IPS-18a (cell line): ENCODE results near the gene TM4SF18.
"Not testable (repeated sequence)": the region's sequence is repeated elsewhere in the genome, so short reads cannot be mapped to it uniquely, and the experiment has no call there.

Experiments used
- H3K27ac ChIP-seq: one replicate; pipeline ENCODE4 v1.5.1; 2013; ENCODE audit warnings: low read length
- H3K27me3 ChIP-seq: one replicate; pipeline ENCODE4 v1.6.1; 2013; ENCODE audit warnings: mild to moderate bottlenecking, low read length; ENCODE audit not compliant: control insufficient read depth, insufficient read depth
- H3K36me3 ChIP-seq: one replicate; pipeline ENCODE4 v1.6.1; 2013; ENCODE audit warnings: low read depth, low read length; ENCODE audit not compliant: control insufficient read depth
- H3K4me1 ChIP-seq: one replicate; pipeline ENCODE4 v1.6.1; 2013; ENCODE audit warnings: low read depth, low read length; ENCODE audit not compliant: control insufficient read depth
- H3K4me3 ChIP-seq: one replicate; pipeline ENCODE4 v1.5.1; 2013; ENCODE audit warnings: low read length
- H3K9ac ChIP-seq: one replicate; pipeline ENCODE4 v1.6.1; 2013; ENCODE audit warnings: mild to moderate bottlenecking, low read length, moderate library complexity
- H3K9me3 ChIP-seq: one replicate; pipeline ENCODE4 v1.6.1; 2013; ENCODE audit warnings: low read depth, low read length; ENCODE audit not compliant: control insufficient read depth

The TM4SF18 gene

GRCh38 chr3:149333176-149333859 is at the start of gene TM4SF18:
Gene TM4SF18 (minus strand): TSS chr3:149333636. CDS start chr3:149333382, 254 bp downstream.
- peak within 1 kb of the TSS; percentile 19 for H3K9ac ChIP-seq
- H3K27ac ChIP-seq: no peak within 1 kb of the TSS
- H3K9me3 ChIP-seq: no peaks in the 10 kb centered on the region
- no peaks in the 10 kb centered on the region for H3K27me3 ChIP-seq
- H3K4me1 ChIP-seq: peaks cover 16% of the 10 kb centered on the region
- no peaks in the 10 kb centered on the region for H3K36me3 ChIP-seq
- H3K4me3 ChIP-seq: peak within 1 kb of the TSS; percentile 33

- H3K36me3 ChIP-seq: no peaks in the 10 kb centered on the region
- H3K9me3 ChIP-seq: no peaks in the 10 kb centered on the region
- no peaks in the 10 kb centered on the region for H3K4me1 ChIP-seq
- no peaks in the 10 kb centered on the region for H3K27me3 ChIP-seq
- H3K27ac ChIP-seq: no peak overlapping the region
- H3K4me3 ChIP-seq: no peak overlapping the region
- no peak overlapping the region for H3K9ac ChIP-seq
Observed at GRCh38 chr3:149382518-149382917, 49.1 kb upstream of the TM4SF18 start.

- Histone ChIP-seq H3K27me3 (no peaks in the 10 kb centered on the region), H3K4me1 (no peaks in the 10 kb centered on the region), H3K4me3 (no peak overlapping the region), H3K9ac (no peak overlapping the region), H3K9me3 (no peaks in the 10 kb centered on the region), H3K36me3 (no peaks in the 10 kb centered on the region), H3K27ac (no peak overlapping the region)
Observed at GRCh38 chr3:149382101-149382467, 48.6 kb upstream of the TM4SF18 start.

- H3K27me3 ChIP-seq: no peaks in the 10 kb centered on the region
- H3K4me3 ChIP-seq: no peak overlapping the region
- H3K9ac ChIP-seq: no peak overlapping the region
- no peaks in the 10 kb centered on the region for H3K4me1 ChIP-seq
- no peaks in the 10 kb centered on the region for H3K36me3 ChIP-seq
- H3K9me3 ChIP-seq: no peaks in the 10 kb centered on the region
- H3K27ac ChIP-seq: no peak overlapping the region
Observed at GRCh38 chr3:149381173-149382100, 48.0 kb upstream of the TM4SF18 start.

- H3K9me3 ChIP-seq, H3K36me3 ChIP-seq, H3K4me1 ChIP-seq, H3K9ac ChIP-seq, H3K27me3 ChIP-seq, H3K27ac ChIP-seq, H3K4me3 ChIP-seq: not testable (repeated sequence)
Observed at GRCh38 chr3:149380220-149380619, 46.8 kb upstream of the TM4SF18 start.

- Histone ChIP-seq H3K9ac (no peak overlapping the region), H3K36me3 (no peaks in the 10 kb centered on the region), H3K27me3 (no peaks in the 10 kb centered on the region), H3K4me3 (no peak overlapping the region), H3K9me3 (no peaks in the 10 kb centered on the region), H3K27ac (no peak overlapping the region), H3K4me1 (peaks cover 3% of the 10 kb centered on the region)
Observed at GRCh38 chr3:149378478-149379309, 45.3 kb upstream of the TM4SF18 start.

GRCh38 chr3:149377408-149378364 is 44.2 kb upstream of the TM4SF18 start, which contains the start of gene TM4SF1:
Gene TM4SF1 (minus strand): TSS chr3:149377649. CDS start chr3:149377547, 102 bp downstream.
- Histone ChIP-seq H3K4me1 (peaks cover 3% of the 10 kb centered on the region), H3K36me3 (no peaks in the 10 kb centered on the region), H3K9me3 (no peaks in the 10 kb centered on the region), H3K27ac (no peak within 1 kb of the TSS), H3K9ac (no peak within 1 kb of the TSS), H3K4me3 (no peak within 1 kb of the TSS), H3K27me3 (no peaks in the 10 kb centered on the region)

- no peak overlapping the region for H3K27ac ChIP-seq
- H3K4me3 ChIP-seq: no peak overlapping the region
- H3K4me1 ChIP-seq: peaks cover 3% of the 10 kb centered on the region
Observed at GRCh38 chr3:149376718-149377407, 43.4 kb upstream of the TM4SF18 start.

GRCh38 chr3:149375501-149376196 is 42.2 kb upstream of the TM4SF18 start:
- Histone ChIP-seq H3K27ac (no peak overlapping the region), H3K4me1 (peaks cover 14% of the 10 kb centered on the region), H3K36me3 (no peaks in the 10 kb centered on the region), H3K4me3 (no peak overlapping the region), H3K9me3 (no peaks in the 10 kb centered on the region), H3K9ac (no peak overlapping the region), H3K27me3 (no peaks in the 10 kb centered on the region)

More at GRCh38 chr3:149376718-149377407, 43.4 kb upstream of the TM4SF18 start:
- H3K9ac ChIP-seq: no peak overlapping the region
- no peaks in the 10 kb centered on the region for H3K27me3 ChIP-seq
- no peaks in the 10 kb centered on the region for H3K36me3 ChIP-seq
- no peaks in the 10 kb centered on the region for H3K9me3 ChIP-seq
